Activated CD4-positive, CD25-positive, alpha-beta regulatory T cell (primary cell): ENCODE measurements around the gene STAP2.

Source experiments
- DNase-seq, 4 experiments: peaks; one replicate each; lab custom pipeline; 2025; lab: John Stamatoyannopoulos, UW

Gene STAP2

DNA sequence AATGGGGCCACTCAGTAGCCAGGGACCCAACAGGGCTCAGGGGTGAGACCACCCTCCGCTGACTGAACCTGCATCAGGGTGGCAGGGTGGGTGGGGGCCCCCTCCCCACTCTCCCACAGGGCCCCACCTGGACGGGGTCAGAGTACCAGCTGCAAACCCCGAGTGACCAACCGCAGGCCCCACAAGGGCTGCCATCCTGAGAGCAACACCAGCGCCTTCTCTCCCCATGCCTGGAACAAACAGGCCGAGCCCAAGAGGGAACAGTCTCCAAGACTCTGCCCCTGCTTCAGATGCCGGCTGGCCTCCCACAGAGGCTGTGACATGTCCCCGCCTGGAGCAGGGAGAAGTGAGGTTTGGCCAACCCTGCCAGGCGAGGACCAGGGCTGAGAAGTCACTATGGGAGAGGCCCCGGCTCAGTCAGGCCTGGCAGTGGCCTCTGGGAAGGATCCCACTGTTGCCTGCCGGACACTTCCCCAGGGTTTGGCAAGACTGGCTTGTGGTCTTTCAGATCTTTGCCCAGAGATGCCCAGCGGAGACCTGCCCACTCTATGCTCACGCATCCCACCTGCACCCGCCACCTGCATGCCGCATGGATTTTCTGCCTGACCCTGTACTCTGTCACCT is 31.9 kb upstream of the STAP2 start:
- no peak for DNase-seq

- DNase-seq, result peak; percentile 40 to 57 (median 48)
These were observed 31.2 kb upstream of the STAP2 start for GRCh38 chr19:4369888-4370260.

GRCh38 chr19:4369109-4369887 is 30.7 kb upstream of the STAP2 start:
- DNase-seq, result peak in 3 of 4 experiments; percentile 36 to 56 (median 42)

DNA sequence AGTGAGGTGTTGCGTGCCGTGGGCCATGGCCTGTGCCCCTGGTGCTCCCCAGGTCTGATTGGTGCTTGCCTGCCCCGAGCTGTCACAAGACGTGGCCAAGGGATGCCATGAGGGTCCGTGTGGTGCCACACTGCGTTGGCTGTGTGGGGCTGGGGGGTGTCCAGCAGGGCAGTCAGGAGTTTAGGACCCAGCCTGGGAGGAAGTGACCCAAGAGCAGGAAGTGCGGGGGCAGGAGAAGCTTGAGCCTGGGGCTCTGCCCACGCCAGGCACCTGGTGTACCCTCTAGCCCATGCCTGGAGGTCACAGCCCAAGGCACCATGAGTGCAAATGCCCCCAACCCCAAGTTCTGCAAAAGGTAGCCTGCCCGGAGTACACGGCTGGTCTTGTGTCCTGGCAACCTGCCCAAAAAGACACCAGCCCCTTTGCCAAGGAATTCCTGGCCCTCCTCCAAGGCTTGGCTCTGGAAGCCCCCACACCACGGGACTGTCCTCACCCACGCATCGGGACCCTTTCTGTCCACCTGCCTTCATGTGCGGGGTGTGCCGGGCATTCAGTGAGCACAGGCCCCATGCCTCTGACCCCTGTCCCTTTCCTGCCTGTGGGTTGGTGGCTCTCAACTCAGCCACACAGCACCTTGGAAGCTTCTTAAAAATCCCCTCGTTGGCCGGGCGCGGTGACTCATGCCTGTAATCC is 29.6 kb upstream of the STAP2 start:
- DNase-seq, result no peak

GRCh38 chr19:4367781-4368127 is 29.1 kb upstream of the STAP2 start:
- DNase-seq, result no peak

GRCh38 chr19:4367336-4367723 is 28.7 kb upstream of the STAP2 start:
- no peak for DNase-seq

DNA sequence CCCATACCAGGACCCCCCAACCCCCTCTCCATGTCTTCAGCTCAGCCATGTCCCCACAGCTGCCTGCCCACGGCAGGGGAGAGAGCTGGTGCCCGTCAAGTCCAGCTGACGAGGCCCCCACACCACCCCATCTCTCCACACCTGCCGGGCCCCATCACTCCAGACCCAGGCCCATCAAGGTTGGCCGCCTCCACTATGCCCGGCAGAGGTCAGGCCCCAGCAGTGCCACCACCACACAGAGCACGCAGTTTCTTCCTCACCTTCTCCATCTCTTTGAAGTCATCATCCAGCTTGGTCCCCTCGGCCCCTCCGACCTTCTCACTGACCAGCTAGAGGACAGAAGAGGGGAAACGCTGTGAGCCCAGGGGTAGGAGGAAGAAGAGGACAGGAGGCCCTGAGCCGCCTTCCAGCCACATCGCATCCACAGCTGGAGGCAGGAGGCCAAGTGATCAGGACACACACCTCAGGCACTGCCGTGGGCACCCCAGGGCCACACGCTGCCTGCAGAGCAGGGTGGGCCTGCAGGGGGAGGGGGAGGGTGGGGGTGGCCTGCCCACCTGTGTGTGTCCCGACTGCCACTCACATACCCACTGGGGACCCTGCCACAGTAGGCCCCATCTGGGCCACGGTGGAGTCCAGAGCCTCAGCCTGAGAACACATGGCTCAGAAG is 28.2 kb upstream of the STAP2 start:
- DNase-seq, result no peak

- no peak for DNase-seq
These were observed 27.4 kb upstream of the STAP2 start for GRCh38 chr19:4365791-4366665.

DNA sequence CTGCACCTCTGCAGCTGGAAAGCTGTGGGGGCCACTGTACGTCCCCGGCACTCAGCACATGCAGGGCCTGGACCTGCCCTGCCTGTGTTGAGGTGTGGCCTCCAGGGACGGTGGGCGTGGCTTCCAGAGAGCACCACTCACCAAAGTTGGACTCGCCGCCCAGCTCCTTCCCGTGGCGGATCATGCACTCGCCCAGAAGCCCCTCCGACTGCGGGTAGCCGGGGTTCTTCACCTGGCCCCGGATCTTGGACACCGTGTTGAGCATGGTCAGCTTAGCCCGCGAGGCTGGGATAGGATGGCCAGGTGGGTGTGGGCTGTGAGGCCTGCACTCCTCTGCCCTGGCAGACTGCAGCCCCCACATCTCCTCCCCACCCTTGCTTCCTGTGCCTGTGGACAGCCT is 26.7 kb upstream of the STAP2 start:
- no peak for DNase-seq

GRCh38 chr19:4363571-4364304 is 25.1 kb upstream of the STAP2 start:
- DNase-seq, result no peak

GRCh38 chr19:4362831-4363545 is 24.4 kb upstream of the STAP2 start:
- no peak for DNase-seq

GRCh38 chr19:4362101-4362828 is 23.6 kb upstream of the STAP2 start:
- DNase-seq, result no peak

DNA sequence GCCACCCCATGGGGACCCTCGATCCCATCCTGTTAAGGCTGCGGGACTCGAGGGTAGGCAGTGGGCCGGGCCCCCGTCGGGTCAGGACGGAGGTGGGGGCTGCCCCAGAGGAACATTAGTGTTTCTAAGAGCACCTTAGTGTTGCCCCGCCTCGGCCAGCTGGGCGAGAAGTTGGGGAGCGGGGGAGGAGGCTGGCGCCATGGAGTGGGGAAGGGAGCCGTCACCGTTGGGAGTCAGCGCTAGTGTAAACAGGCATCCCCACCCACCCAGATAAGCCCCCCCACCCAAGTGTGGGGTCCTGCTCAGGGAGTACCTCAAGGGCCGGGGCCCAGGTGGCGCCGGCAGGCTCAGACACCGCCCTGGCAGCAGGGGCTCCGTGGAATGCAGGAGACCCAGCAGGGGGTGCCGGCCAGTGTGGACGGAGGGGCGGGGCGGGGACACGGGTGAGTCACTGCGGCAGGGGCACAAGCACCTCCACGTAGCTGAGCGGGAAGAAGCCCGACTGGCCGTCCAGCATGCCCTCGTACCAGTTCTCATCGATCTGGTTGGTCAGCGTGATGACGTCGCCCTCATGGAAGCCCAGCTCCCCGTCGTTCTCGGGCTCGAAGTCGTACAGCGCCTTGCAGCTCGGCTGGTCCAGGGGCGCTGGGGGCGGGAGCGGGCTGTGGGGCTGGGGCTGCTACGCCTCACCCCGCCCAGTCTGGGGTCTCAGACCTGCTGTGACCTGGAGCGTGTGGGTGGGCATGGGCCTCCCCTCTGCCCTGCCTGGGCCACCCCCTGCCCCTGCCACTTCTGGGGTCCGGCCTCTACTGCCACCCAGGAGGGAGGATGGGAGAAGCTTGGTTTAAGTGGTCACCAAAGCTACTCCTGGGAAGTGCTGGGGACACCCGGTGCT is 22.8 kb upstream of the STAP2 start:
- no peak for DNase-seq

GRCh38 chr19:4360641-4361151 is 22.1 kb upstream of the STAP2 start:
- no peak for DNase-seq

DNA sequence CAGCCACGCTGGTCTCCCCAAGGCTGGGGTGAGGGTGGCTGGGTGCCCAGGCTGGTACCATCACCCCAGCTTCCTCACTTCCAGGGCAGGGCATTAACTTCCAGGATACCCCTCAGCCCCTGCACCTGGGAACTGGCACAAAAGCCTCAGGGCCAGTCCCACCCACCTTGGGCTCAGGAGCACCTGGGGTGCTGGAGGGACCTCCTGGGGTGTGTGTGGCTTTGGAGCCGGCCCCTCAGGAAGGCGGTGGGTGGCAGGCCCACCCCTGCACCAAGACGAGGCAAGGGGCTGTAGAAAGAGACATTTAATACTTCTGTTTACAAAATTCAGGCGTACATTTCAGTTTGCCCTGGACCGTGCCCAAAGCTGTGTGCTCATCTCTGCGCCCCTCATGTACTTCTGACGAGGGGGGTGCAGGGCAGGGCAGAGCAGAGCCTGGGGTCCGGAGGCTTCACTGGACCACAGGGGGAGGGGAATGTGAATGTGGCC is 21.5 kb upstream of the STAP2 start:
- no peak for DNase-seq

DNA sequence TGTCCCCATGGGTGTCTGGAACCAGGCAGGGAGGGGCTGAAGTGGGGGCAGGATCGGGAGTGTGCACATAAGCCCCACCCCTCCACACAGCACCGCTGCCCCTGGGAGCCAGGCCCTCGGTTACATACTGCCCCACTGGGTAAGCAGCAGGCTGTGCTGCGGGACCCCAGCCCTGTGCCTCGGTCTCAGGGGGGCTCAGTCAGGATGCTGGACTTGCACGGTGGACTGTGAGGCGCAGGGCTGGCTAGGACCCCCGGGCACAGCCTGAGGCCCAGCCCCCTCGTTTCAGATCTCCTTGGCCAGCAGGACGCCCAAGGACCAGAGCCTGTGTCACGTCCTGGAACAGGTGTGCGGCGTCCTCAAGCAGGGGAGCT is 21.0 kb upstream of the STAP2 start:
- no peak for DNase-seq

DNA sequence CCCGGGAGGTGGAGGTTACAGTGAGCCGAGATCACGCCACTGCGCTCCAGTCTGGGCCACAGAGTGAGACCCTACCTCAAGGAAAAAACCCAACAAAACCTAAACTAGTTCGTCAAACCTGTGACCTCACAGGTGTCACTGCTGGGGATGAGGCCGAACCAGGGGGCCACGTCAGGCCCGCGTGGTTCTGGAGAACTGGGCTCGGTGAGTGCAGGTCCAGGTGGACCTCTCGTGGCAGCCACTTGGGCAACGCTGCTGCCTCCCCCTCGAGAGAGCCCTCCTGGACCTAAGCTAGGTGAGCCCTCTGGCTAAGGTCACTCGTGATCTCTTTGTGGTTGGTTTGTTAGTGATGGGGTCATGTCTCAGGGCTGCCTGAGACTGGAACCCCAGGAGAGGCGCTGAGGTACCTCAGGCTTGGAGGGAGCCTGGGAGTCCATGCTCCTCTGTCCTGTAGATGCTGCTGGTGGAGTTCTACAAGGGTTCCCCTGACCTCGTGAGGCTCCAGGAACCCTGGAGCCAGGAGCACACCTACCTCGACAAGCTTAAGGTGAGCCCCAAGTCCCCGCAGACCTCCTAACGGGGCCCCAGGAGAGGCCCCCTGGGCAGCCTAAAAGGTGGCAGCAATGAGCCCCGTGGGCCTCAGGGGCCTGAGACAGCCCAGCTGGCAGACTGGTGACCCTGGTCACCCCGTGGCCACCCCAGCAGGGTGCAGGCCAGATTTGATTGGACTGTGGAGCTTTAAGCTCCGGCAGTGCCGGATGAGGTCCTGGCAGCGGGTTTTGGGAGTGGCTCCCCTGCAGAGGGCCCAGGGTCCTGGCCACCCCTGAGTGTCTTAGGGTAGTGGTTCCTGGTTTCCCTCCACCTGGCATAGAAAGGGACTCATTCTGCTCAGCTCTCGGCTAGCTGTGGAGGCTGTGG is 20.3 kb upstream of the STAP2 start:
- DNase-seq, result no peak
